ENCODE measurements around the gene NT5E. TPM values are rescaled to one million over a fixed set of nuclear protein-coding genes. Genes with fewer than 3 reads are reported as not detected.

The NT5E gene
- total RNA-seq, 1 experiment from 2014 or later, result 0.81 TPM

DNA sequence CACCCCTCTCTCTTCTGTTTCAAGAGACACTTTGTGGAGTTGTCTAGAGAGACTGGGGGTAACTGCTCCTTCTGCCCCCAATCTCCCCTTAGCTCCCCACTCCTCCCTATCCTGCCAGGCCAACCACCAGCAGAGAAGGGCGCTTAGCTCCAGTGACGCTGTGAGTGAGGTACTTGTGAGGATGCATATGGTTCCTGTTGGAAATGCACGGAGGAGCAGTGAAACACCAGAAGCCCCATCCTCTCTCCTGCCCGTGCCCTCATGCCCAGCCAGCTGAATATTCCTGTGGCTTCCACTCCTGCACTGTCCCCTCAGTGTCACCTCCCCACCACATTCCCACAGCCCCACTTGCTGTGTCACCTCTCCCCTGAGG, 11.9 kb downstream of the NT5E start:
- Mint-ChIP-seq H3K27ac (no peak overlapping the region), H3K27me3 (ENCODE audit: low read depth) (no peaks in the 10 kb centered on the region; the same call in 1 of the 2 replicates), H3K36me3 (no peaks in the 10 kb centered on the region), H3K4me3 (no peak overlapping the region), H3K4me1 (peaks cover 30% of the 10 kb centered on the region), H3K9me3 (no peaks in the 10 kb centered on the region)
- TF ChIP-seq, protein P1, sequence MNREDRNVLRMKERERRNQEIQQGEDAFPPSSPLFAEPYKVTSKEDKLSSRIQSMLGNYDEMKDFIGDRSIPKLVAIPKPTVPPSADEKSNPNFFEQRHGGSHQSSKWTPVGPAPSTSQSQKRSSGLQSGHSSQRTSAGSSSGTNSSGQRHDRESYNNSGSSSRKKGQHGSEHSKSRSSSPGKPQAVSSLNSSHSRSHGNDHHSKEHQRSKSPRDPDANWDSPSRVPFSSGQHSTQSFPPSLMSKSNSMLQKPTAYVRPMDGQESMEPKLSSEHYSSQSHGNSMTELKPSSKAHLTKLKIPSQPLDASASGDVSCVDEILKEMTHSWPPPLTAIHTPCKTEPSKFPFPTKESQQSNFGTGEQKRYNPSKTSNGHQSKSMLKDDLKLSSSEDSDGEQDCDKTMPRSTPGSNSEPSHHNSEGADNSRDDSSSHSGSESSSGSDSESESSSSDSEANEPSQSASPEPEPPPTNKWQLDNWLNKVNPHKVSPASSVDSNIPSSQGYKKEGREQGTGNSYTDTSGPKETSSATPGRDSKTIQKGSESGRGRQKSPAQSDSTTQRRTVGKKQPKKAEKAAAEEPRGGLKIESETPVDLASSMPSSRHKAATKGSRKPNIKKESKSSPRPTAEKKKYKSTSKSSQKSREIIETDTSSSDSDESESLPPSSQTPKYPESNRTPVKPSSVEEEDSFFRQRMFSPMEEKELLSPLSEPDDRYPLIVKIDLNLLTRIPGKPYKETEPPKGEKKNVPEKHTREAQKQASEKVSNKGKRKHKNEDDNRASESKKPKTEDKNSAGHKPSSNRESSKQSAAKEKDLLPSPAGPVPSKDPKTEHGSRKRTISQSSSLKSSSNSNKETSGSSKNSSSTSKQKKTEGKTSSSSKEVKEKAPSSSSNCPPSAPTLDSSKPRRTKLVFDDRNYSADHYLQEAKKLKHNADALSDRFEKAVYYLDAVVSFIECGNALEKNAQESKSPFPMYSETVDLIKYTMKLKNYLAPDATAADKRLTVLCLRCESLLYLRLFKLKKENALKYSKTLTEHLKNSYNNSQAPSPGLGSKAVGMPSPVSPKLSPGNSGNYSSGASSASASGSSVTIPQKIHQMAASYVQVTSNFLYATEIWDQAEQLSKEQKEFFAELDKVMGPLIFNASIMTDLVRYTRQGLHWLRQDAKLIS (CRISPR knock-in tag; IDR thresholded peaks at IDR 0.05; ENCODE audit: borderline replicate concordance), result no peak
- TF ChIP-seq MYBL2 (CRISPR knock-in tag; IDR thresholded peaks at IDR 0.05) (no peak), NR3C1 (CRISPR knock-in tag; conservative IDR thresholded peaks at IDR 0.05; ENCODE audit: low read depth) (no peak), ESRRA (CRISPR knock-in tag; IDR thresholded peaks at IDR 0.05; ENCODE audit: borderline replicate concordance) (no peak), ETV6 (CRISPR knock-in tag; IDR thresholded peaks at IDR 0.05) (no peak), GRHL2 (CRISPR knock-in tag; IDR thresholded peaks at IDR 0.05; ENCODE audit: insufficient replicate concordance, severe bottlenecking) (no peak), ZNF423 (CRISPR knock-in tag; IDR thresholded peaks at IDR 0.05) (no peak), FOXJ3 (CRISPR knock-in tag; IDR thresholded peaks at IDR 0.05; ENCODE audit: borderline replicate concordance) (no peak), MXD4 (CRISPR knock-in tag; IDR thresholded peaks at IDR 0.05; ENCODE audit: borderline replicate concordance) (no peak), ZNF532 (CRISPR knock-in tag; IDR thresholded peaks at IDR 0.05; ENCODE audit: borderline replicate concordance) (no peak), ELF4 (CRISPR knock-in tag; IDR thresholded peaks at IDR 0.05; ENCODE audit: low read depth) (no peak)
- TF ChIP-seq, protein P2, sequence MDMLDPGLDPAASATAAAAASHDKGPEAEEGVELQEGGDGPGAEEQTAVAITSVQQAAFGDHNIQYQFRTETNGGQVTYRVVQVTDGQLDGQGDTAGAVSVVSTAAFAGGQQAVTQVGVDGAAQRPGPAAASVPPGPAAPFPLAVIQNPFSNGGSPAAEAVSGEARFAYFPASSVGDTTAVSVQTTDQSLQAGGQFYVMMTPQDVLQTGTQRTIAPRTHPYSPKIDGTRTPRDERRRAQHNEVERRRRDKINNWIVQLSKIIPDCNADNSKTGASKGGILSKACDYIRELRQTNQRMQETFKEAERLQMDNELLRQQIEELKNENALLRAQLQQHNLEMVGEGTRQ (CRISPR knock-in tag; IDR thresholded peaks at IDR 0.05), result no peak
- TF ChIP-seq, protein P3, sequence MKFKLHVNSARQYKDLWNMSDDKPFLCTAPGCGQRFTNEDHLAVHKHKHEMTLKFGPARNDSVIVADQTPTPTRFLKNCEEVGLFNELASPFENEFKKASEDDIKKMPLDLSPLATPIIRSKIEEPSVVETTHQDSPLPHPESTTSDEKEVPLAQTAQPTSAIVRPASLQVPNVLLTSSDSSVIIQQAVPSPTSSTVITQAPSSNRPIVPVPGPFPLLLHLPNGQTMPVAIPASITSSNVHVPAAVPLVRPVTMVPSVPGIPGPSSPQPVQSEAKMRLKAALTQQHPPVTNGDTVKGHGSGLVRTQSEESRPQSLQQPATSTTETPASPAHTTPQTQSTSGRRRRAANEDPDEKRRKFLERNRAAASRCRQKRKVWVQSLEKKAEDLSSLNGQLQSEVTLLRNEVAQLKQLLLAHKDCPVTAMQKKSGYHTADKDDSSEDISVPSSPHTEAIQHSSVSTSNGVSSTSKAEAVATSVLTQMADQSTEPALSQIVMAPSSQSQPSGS (CRISPR knock-in tag; IDR thresholded peaks at IDR 0.05; ENCODE audit: borderline replicate concordance, low read depth), result no peak
- TF ChIP-seq, protein P4, sequence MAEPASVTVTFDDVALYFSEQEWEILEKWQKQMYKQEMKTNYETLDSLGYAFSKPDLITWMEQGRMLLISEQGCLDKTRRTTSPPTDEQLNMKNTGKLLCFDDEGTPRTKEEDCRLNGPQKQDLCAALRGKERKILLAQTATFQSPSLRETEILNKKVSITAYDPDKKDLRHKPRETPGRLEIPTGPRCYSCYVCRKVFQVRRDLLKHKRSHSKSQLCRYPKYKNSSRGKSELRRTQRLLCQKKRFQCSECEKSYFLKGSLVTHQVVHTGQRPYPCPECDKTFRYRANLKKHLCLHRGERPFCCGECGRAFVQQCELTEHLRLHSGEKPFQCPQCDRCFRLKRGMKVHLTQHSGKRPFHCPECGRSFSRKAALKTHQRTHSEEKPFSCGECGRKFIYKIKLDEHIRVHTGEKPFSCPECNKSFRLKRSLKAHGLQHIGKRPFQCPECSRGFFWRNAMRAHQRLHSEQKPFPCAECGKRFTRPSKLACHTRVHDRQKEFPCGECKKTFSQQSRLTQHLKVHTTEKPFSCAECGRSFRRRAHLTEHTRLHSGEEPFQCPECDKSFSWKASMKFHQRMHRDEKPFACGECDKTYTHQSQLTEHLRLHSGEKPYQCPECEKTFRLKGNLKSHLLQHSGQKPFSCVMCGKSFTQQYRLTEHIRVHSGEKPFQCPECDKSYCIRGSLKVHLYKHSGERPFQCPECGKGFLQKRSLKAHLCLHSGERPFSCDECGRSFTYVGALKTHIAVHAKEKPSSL (CRISPR knock-in tag; conservative IDR thresholded peaks at IDR 0.05), result no peak
- TF ChIP-seq, protein P5, sequence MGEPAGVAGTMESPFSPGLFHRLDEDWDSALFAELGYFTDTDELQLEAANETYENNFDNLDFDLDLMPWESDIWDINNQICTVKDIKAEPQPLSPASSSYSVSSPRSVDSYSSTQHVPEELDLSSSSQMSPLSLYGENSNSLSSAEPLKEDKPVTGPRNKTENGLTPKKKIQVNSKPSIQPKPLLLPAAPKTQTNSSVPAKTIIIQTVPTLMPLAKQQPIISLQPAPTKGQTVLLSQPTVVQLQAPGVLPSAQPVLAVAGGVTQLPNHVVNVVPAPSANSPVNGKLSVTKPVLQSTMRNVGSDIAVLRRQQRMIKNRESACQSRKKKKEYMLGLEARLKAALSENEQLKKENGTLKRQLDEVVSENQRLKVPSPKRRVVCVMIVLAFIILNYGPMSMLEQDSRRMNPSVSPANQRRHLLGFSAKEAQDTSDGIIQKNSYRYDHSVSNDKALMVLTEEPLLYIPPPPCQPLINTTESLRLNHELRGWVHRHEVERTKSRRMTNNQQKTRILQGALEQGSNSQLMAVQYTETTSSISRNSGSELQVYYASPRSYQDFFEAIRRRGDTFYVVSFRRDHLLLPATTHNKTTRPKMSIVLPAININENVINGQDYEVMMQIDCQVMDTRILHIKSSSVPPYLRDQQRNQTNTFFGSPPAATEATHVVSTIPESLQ (CRISPR knock-in tag; IDR thresholded peaks at IDR 0.05), result no peak
- ChIA-PET POLR2A (no interaction called here), CTCF (interaction anchor here (4.3 kb wide), 1 partner anchor 21 kb away, joined by 24 read pairs; no protein-coding TSS in a partner anchor)
- no peak for DNase-seq (ENCODE audit: low spot score)
- ATAC-seq, result no peak

Measured in WTC11 (cell line).